Astrocyte of the cerebellum (primary cell): ENCODE measurements around the gene SLC7A8.
A peak's percentile ranks its signal among the peaks of the same experiment; 100 is the strongest.

Experiments used
- DNase-seq: peaks from one replicate; pipeline ENCODE4 v3.0.0-alpha.2; 2011; ENCODE audit warnings: low read depth
- H3K4me3 ChIP-seq: 2 replicates; pipeline ENCODE4 v1.5.1; 2011; ENCODE audit warnings: mild to moderate bottlenecking, low read depth, low read length, moderate library complexity
- in situ Hi-C: cut with HindIII; loops from 2 replicates; pipeline ENCODE4 v1.10.0; 2017; ENCODE audit warnings: low sequenced_read_pairs
- TF ChIP-seq, protein P1 (sequence below): IDR thresholded peaks from 2 replicates; pipeline ENCODE4 v1.5.1; 2012; ENCODE audit warnings: low read length, low read depth, moderate library complexity, mild to moderate bottlenecking; ENCODE audit errors: missing control alignments

Gene SLC7A8

DNA sequence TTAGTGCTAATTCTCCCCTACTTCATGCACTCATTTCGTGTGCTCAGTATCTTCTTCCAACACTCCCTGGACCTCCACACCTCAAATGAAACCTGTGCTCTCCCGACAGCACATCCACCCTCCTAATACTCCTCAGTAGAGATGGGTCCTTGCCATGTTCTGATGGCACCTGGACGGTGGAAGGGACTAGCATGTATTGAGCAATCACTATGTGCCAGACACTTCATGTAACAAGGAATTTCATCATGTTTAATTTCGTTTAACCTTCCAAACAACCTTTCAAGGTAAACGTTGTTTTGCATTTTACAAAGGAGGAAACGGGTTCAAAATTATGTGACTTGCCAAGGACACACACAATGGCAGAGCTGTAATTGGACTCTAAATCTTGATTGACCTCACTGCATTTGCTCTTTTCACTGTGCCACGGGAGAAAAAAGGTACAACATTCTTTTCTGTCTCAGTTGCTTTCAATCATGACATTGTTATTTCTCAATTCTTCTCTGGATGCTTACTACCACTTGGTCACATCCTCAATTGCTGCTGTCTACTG is 12.2 kb upstream of the SLC7A8 start:
- TF ChIP-seq, protein P1, sequence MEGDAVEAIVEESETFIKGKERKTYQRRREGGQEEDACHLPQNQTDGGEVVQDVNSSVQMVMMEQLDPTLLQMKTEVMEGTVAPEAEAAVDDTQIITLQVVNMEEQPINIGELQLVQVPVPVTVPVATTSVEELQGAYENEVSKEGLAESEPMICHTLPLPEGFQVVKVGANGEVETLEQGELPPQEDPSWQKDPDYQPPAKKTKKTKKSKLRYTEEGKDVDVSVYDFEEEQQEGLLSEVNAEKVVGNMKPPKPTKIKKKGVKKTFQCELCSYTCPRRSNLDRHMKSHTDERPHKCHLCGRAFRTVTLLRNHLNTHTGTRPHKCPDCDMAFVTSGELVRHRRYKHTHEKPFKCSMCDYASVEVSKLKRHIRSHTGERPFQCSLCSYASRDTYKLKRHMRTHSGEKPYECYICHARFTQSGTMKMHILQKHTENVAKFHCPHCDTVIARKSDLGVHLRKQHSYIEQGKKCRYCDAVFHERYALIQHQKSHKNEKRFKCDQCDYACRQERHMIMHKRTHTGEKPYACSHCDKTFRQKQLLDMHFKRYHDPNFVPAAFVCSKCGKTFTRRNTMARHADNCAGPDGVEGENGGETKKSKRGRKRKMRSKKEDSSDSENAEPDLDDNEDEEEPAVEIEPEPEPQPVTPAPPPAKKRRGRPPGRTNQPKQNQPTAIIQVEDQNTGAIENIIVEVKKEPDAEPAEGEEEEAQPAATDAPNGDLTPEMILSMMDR: no peak
- no peak overlapping the region for H3K4me3 ChIP-seq
- no peak for DNase-seq
- in situ Hi-C loops: no loop called here

DNA sequence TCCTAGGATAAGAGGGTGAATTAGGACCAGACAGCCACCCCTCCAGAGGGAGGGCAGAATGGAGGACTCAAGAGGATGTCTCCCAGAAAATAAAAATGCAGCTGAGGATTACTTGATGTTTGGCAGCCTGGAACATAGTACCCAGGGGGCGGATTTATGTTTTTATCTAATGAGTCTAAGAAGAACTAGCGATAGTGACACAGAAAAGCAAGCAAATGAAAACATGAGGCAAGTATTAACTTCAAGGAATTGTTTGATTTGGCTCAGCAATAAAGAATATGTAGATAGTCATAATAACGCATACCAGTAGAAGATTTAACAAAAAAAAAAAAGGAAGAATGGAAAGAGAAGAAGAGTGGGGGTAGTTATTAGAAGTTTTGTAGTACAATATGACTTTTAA is 10.0 kb upstream of the SLC7A8 start:
- in situ Hi-C loops: no loop called here
- no peak for DNase-seq
- H3K4me3 ChIP-seq: no peak overlapping the region
- TF ChIP-seq, protein P1: no peak

DNA sequence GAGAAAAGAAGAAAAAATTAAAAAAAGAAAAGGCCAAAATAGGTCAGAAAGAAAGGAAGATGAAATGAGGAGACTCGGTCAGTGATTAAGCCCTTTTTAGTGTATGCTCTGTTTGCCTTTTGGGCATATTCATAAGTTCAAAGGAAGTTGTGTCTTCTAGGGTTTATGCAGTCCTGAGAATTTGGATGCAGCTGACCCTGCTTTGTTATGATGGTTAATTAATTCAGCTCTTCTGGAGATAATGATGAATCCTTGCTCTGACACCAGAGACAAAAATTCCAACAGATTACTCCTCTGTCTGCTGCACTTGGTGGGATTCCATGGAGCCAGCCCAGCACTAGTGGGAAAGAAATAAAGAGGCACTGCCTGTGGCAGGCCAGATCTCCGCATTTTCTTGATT is 4.5 kb upstream of the SLC7A8 start:
- DNase-seq: no peak
- H3K4me3 ChIP-seq: no peak overlapping the region
- TF ChIP-seq, protein P1: no peak
- in situ Hi-C loops: loop anchor here (5.0 kb wide), 1 partner anchor 96 kb away; no protein-coding TSS in a partner anchor

DNA sequence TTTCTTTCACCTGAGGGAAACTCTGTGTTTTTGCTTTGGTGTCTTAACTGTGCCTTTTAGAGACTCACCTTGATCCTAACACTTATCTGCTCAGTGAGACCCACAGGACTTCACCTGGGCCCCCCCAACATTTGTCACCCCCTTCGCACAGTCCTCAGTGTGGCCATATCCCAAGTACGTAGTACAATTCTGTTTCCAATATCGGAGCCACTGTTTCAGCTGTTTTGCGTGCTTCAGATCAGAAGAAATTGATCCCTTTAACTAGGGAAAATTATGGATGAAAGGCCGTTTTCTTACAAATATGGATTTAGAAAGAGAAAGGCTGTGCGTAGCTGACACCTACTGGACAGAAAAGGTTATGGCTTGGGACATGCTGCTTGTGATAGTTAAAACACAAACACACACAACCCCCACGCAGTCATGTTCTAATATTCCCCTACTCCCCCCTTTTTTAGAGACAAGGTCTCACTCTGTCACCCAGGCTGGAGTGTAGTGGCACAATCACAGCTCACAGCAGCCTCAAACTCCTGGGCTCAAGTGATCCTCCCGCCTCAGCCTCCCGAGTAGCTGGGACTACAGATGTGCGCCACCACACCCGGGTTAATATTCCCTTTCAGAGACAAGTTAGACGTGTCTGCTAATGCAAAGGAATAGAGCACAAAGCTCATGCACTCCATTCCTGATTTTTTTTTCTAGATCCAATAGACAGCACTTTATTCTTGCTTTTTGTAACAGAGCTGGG is 3.6 kb upstream of the SLC7A8 start:
- in situ Hi-C loops: loop anchor here (5.0 kb wide), 1 partner anchor 95 kb away; no protein-coding TSS in a partner anchor
- peak; percentile 64 for DNase-seq
- TF ChIP-seq, protein P1: peak; percentile 81
- H3K4me3 ChIP-seq: no peak overlapping the region

DNA sequence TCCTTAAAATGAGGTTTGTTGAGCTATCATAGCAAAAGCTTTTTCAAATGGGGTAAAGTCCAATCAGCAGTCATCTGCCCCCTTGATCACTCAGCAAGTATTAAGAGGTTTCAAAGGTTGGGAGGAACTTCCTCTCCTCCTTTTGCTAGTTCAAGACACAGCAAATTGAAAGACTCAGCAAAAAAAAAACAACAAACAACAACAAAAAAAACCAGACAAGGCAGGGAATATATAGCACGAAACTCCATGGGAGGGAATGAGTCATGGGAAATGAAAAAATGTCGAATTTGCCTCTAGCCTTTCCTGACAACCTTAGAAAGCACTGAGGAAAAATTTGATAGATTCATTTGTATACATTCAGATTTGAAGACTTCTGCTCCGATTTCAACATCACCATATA is 1.6 kb upstream of the SLC7A8 start:
- in situ Hi-C loops: loop anchor here (5.0 kb wide), 1 partner anchor 93 kb away; no protein-coding TSS in a partner anchor
- TF ChIP-seq, protein P1: no peak
- DNase-seq: peak; percentile 16
- no peak overlapping the region for H3K4me3 ChIP-seq

DNA sequence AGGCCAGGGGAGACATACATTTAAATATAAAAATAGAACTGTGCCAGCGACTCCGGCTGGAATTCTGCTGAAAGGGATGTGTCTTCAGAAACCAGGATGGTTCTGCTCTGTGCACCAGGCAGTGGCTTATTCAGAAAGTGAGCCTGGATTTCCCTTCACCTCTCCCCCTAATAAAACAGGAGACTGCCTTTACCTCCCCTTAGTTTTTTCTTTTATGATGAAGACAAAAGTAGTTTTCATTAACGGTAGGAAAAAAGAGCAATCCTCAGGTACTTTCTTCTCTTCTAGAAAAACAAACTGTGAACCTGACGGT is 346 bp downstream of the SLC7A8 start:
- TF ChIP-seq, protein P1: no peak
- no peak for DNase-seq
- in situ Hi-C loops: no loop called here
- H3K4me3 ChIP-seq: peak overlapping the region; percentile 49
